EH (cell line): ENCODE data around the gene C9orf152.
A peak's percentile ranks its signal among the peaks of the same experiment; 100 is the strongest.
"Not testable (repeated sequence)": the region's sequence is repeated elsewhere in the genome, so short reads cannot be mapped to it uniquely, and the experiment has no call there.

Experiments
- DNase-seq: peaks from one replicate; pipeline ENCODE4 v3.0.0-alpha.2; 2015; ENCODE audit warnings: low read depth

C9orf152 gene, protein sequence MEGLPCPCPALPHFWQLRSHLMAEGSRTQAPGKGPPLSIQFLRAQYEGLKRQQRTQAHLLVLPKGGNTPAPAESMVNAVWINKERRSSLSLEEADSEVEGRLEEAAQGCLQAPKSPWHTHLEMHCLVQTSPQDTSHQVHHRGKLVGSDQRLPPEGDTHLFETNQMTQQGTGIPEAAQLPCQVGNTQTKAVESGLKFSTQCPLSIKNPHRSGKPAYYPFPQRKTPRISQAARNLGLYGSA

DNA sequence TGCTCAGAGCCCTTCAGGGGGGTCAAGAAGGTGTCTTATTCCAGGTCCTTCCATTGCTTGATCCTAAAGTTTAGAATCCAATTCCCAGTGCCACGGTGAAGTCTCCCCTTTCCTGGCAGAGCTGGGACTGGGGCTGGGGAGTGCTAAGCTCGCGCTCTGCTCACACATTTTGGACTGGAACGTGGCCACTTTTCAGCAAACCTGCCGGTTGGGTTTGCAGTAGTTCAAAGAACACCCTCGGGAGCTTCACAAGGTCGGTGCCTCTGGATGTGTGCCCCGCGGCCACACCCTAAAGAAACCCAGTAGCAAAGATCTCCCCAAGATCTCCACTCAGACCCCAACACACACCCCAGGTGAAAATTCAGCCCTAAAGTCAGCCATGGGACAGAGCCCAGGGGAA lies at the start of gene C9orf152:
Gene C9orf152, minus strand, starts transcription at position 129 of the 400 bp plus-strand sequence. CDS start 580 bp downstream, outside the sequence.
- no peak for DNase-seq

DNA sequence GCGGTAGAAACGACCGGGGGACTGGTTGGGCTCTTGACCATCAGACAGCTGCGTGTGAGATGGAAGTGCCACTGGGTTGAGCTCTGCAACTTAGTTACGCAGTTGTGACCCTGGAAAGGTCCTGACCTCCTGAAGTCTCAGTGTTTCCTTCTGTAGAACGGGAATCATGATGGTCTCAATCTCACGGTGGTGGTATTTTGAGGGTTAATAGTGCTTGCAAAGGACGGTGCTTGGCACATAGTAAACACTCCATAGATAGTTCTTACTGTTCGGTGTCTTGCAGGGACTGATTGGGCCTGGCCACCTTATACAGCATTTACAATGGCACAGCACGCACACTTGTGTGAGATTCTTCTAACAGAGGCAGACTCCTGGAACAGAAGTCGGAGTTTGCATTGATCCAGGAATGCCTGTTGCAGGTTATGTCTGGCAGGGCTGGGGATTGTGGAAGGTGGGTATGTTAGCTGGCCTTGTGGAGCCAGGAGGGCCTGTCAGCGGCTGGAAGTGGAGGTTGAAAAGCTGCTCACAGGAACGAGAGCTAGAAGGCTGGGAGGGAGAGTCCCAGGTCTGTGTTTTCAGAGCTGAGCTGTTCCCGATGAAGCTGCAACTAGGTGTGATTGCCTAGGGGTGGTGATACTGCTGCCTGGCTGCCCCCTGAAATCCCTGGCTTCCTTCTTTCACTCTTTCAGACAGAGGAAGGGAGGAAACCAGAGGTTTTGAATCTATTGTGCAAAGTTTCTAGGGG lies 49.3 kb upstream of the C9orf152 start:
- peak; percentile 15 for DNase-seq

DNA sequence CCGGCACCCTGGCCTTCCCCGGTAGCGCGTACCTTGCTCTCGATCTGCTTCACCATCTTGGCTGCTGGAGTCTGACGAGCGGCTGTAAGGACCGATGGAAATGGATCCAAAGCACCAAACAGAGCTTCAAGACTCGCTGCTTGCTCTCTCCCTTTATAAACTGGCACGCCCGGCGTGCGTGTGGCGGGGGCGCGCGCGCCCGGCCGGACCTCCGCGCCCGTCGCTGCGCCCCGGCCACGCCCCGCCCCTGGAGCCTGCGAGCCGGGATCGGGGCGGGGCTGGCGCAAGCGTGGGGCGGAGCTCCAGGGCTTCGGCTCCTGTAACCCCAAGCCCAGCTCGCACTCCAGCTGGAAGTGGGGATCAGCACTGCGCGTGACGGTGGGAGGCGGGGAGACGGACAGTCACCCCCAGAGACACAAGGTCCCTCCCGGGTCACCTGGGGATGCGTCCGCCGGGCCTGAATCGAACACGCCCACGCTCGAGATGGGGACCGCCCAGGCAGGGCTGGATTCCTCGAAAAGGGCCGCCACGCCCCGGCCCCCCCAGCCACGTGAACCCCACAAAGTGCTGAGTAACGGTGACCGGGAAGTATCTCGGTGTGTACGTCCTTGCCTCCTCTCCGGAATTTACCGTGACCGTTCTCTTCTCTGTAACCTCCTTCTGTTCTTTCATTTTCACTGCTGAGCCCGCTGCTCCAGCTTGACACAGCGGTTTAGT lies 48.6 kb upstream of the C9orf152 start, which contains the start of gene TXN:
Gene TXN, minus strand, starts transcription at position 128 of the 717 bp plus-strand sequence. Its CDS starts 72 bp downstream, at position 56.
- DNase-seq = peak; percentile 90

DNA sequence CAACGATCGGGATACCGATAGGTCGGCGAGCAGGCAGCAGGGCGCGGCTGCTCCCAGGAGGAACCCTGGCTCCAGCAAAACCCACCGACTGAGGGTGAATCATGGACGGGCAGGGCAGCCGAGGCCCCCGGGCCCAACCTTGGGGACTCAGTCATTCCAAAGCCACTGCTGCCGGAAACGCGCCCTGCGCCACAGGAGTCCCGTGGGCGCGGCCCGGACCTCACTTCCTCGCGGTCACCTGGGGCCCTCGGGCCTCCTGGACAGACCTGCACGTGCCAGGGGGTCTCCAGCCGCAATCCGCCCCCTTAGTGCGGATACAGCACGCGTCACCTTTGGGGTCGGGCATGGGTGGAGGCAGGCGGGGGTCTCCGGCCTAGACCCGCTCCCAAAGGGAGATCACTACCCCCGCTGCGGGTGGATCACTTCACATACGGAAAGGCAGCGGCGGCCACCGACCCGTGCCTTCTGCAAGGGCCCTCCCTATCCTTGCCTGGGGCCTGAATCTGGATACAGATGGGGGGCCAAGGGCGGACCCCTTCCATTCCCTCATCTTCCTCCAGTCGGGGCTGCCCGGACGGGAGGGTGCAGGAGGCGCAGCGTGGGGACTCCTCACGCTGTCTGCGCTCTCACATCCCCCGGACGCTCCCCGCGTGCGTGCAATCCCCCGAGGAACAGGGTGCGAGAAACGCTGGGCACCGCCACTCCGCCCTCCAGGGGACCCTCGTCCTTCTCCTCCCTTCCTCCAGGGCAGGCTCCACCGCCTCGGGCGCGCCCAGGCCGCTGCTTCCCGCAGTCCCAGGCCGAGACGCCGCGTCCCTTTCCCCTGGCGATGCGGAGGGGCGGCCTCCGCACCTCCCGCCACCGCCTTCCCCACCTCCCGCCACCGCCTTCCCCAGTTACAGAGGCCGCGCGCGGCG lies 47.8 kb upstream of the C9orf152 start:
- peak; percentile 62 for DNase-seq

DNA sequence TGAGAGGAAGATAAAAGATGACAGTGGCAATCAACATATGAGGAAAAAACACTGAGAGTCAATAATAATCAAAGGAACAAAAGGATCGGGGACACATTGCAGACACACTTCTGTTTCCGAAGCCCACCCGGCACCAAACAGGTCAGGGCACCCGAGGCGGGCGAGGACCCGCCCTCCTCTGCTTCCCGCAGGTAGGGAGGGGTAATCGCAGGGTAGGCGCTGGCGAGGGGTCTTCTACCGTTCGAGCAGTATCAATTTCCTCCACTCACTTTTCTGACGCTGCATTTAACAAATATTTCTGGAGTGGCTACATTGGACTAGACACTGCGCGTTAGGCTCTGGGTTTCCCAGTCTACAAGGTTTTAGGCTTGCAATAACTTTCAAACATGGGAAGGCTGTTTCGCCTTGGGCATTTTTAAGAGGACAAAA lies 47.1 kb upstream of the C9orf152 start:
- no peak for DNase-seq

DNA sequence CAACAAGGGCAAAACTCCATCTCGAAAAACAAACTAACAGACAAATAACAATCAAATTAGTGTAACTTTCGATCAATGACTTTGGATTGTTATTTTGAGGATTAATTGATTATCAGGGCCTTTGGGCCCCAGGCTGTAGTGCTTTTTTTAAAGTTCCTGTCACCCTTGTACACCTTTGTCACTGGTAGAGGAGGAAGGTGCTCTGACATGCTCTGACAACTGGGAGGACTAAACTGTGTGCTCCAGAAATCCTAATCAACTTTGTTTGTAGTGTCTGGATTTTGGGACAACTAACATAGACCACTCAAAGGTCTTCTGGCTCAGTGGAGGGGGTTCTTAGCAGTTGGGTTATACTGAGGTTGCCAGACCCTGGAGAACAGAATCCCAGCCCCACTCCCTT lies 46.5 kb upstream of the C9orf152 start:
- no peak for DNase-seq

DNA sequence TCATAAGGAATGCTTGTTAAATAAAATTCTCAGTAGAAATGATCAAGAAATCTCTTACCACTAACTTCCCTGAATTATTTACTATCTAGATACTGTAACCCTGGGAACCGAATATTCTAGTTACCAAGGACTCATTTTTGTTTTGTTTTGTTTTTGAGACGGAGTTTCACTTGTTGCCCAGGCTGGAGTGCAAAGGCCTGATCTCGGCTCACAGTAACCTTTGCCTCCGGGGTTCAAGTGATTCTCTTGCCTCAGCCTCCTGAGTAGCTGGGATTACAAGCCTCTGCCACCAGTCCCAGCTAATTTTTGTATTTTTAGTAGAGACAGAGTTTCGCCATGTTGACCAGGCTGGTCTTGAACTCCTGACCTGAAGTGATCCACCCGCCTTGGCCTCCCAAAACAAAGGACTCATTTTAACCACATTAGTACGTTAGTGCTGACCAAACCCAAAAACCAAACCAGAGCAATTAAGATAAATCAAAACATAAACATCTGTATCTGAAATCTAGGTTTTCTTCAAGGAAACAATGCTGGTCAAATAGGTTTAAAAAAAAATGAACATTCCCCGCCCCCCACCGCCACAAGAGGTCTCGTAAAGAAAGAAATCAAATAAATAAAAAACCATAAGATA lies 44.7 kb upstream of the C9orf152 start:
- DNase-seq = no peak

DNA sequence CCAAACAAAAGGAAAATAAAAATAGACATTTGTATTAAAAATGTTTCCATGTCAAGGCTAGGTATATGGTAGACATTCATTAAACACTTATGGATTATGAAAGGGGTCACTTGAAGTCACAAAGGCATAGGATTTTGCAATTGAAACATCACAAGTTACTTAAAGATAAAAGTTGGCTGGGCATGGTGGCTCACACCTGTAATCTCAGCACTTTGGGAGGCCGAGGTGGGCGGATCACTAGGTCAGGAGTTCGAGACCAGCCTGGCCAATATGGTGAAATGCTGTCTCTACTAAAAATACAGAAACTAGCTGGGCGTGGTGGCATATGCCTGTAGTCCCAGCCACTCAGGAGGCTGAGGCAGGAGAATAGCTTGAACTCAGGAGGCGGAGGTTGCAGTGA lies 43.8 kb upstream of the C9orf152 start:
- not testable (repeated sequence) for DNase-seq

DNA sequence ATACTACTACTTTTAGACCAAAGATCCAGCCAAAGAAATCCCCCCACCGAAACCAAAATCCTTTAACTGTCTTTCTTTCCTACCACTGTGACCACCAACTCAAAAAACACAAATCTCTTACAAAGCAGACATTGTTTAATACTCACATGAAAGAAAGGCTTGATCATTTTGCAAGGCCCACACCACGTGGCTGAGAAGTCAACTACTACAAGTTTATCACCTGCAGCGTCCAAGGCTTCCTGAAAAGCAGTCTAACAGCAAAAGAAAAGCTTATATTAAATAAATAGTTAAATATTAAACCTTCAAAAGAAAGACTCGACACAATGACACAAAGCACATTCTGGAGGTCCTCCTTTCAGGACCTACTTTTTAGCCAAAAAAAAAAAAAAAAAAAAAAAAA lies 43.3 kb upstream of the C9orf152 start:
- no peak for DNase-seq

DNA sequence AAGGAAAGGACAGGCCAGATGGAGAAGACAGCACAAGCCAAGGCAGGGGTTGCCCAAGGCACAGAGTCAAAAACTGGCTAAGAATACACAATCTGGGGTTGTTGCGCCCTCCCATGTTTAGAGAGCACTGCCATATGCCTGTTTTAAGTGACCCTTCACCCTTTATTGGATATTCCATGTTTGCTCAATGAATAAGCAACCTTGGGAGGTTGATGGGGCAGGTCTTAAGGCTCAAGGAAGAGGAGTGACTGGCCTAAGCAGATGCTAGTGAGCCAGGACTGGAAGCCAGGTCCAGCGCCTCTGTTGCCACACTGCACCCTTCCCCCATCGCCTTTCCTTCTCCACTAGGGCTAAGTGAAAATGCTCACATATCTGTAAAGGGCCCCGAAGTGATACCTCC lies 41.6 kb upstream of the C9orf152 start:
- DNase-seq = no peak

DNA sequence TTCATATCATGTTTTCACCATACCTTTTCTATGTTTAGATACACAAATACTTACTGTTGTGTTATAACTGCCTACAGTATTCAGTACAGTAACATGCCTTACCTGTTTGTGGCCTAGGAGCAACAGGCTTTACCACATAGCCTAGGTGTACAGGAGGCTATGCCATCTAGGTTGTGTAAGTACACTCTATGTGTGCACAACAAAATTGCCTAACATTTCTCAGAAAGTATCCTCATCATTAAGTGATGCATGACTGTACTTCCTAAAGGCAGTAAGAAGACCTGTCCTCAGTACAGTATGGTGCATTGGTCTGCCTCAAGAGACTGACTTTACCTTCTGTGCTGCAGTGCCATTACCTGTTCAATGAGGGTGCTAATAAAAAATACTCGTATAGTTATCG lies 40.4 kb upstream of the C9orf152 start:
- no peak for DNase-seq

DNA sequence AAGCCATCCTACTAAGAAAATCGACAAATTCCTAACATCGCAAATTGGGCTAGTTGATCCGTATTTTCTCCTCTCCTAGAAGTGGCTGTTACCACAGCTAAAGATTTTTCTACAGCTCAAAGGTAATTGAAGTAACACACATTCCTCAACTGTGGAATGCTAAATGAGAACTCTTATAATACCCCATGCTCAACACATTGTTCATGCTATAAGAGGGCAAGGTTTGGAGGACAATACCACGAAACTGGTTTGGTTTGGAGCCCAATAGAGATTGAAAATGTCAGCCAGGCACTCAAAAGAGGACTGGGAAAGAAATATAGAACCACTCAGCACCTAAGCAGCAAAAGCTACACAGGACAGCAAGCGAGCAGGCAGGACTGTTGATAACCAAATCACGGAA lies 38.3 kb upstream of the C9orf152 start:
- DNase-seq = no peak

DNA sequence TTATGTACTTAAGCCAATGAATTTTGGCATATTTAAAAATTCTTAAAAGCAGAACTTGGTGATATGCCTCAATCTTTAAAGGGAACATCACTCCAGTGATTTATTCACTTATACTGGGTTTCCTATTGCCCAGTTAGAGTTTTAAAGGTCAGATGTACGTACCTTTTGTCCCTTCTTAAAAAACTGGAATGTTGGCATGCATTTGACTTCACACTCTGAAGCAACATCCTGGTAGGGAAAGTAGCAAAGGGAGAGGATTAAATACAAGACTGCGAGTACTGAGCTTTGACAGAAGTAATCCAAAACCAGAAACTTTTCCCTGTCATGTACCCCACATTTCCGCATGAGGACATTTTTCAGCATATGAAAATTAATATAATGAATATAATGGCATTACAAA lies 36.7 kb upstream of the C9orf152 start:
- DNase-seq = no peak

DNA sequence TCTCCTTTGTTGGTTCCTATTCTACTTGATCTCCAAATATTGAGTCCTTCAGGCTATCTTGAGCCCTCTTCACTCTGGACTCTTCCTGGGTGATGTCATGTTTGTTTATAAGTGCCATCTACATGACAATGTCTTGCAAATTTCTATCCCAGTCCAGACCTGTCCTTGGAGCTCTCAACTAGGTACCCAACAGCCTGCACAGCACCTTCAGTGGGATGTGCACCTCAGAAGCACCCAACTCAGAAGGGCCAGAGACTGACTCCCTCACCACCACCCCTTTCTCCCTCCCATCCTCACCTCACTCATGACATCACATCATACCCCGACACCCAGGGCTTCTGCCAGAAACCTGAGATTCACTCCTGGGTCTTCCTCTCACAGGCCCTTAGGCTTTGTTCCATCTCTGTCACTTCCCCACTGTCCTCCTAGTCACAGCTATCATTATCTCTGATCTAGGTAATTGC lies 33.9 kb upstream of the C9orf152 start:
- DNase-seq = peak; percentile 19

DNA sequence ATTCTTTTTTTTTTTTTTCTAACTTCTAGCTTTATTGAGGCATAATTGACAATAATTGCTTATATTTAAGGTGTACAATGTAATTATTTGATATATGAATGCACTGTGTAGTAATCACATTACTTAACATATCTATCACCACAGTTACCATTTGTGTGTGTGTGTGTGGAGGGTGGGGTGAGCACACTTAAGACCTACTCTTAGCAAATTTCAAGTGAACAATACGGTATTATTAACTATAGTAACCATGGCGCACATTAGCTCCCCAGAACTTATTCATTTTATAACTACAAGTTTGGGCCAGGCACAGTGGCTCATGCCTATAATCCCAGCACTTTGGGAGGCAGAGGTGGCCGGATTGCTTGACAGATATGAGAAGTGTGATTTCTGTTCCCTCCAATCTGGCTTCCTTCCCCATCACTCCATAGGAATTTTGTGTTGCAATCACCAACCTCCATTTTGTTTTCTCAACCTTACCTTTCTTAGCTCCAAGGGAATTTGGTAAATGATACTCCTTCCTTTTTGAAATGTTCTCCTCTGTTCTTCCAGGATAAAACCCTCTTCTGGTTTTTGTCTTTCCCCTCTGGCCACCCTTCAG lies 33.4 kb upstream of the C9orf152 start:
- peak; percentile 39 for DNase-seq

DNA sequence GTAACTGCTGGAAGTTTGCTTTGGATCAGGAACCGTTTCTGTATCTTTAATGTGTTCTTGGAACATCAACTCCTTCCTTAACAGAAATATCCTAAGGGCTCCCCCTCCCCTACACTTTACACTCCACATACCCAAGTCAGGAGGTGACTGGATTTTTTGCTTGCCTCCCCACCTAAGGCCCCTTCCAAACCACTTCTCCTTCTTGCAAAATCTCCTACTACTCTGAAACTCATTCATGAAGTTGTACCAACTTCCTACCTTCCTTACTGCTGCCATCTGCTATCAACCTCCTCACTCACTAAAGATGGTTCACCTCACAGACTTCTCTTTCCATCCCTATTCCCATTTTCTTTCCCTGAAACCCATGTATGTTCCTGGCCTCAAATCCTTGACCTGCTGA lies 32.2 kb upstream of the C9orf152 start:
- DNase-seq = no peak

DNA sequence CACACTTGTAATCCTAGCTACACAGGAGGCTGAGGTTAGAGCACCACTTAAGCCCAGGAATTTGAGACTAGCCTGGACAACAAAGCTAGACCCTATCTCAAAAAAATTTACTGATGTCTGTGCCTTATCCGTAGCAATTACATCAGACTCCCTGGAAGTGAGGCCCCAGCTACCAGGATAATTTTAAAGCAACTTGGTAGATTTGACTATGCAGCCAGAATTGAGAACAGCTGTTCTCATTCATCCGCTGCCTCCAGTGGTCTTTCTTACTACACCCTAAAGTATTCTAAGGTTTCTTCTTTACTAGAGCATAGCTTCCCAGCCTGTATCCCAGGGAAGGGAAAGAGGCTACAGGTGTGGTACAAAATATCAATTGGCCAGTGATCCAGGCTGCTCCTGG lies 20.4 kb upstream of the C9orf152 start:
- no peak for DNase-seq

DNA sequence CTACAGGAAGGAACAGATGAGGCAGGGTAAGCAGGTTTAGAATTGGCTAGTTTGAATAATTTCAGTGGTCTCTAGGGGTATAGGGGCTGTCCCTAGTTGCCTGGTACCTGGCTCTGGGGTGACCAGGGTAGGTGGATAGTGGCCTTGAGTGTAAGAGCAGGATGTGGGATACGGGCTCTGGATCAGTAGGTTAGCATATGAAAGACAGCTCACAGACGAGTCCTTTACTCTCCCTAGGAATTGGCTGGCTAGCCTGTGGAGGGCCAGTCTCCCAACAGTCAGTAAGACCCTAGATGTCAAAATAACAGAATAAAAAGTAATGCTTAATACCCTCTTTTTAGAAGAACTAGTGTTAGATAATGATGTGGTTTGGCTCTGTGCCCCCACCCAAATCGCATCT lies 16.6 kb upstream of the C9orf152 start:
- no peak for DNase-seq

DNA sequence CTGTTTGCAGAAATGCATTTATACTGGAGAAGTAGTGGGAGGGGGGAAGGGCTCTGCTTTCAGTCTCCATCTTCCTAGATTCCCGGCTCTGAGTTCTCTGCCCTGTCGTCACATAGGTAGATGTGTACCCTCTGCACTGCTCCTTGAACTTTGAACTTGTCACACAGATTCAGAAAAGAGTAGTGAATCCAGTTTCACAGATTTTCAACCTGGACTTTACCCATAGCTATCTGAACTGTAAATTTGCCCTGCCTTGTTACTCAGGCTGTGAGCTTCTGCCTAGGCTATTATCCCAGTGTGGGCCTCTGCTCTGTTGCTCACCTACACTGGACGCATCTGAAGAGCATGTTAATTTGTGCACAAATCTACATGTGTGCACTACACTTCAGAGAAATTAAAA lies 12.8 kb upstream of the C9orf152 start:
- no peak for DNase-seq

DNA sequence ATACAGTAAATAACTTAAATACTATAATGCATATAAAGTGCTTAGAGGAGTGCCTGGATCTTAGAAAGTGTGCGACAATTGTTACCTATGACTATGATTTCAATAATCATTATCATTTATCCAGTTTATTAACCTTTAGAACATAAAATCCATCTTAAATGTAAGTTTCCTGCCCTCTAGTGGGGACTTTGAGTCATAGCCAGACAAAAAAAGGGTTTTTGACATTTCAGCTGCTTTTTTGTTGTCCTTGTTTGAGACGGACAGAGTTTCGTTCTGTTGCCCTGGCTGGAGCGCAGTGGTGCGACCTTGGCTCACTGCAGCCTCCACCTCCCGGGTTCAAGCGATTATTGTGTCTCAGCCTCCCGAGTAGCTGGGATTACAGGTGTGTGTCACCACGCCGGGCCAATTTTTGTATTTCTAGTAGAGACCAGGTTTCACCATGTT lies 9.7 kb upstream of the C9orf152 start:
- peak; percentile 58 for DNase-seq
